WTC11 (cell line): ENCODE results near the gene TEK.

Source experiments
- CTCF ChIP-seq: fragments of 200-600 bp; IDR thresholded peaks from 2 replicates; pipeline ENCODE4 v1.8.0; 2022; ENCODE audit warnings: antibody characterized with exemption
- GABPB1 ChIP-seq: sonication (generic); formaldehyde crosslinking; IDR thresholded peaks from 2 replicates; pipeline ENCODE4 v1.8.1; 2023; ENCODE audit warnings: mild to moderate bottlenecking, missing genetic modification reagents

GRCh38 chr9:27204578-27204977, 95.6 kb downstream of the TEK start:
- TF ChIP-seq CTCF (no peak), GABPB1 (CRISPR knock-in tag) (no peak)
